ENCODE results near the gene TICAM1. TPM values are rescaled to one million over a fixed set of nuclear protein-coding genes. Genes with fewer than 3 reads are reported as not detected.

TICAM1 gene
- total and polyA plus RNA-seq, 10 of the 15 experiments (the other 5 are each of a cell fraction or from before 2014, with no cell fraction given) = 0.31 to 31.1 (median 5.3) TPM

- ChIA-PET RAD21 (ENCODE audit: unreplicated experiment) (interaction anchor here (0.7 to 1.5 kb wide), 2 partner anchors 27 to 94 kb away, joined by 3 read pairs; no protein-coding TSS in a partner anchor), SMC1A (ENCODE audit: uncharacterized antibody, unreplicated experiment) (no interaction called here), POLR2A (interaction anchor here (0.6 kb wide), 2 partner anchors 35 to 44 kb away, joined by 3 to 6 read pairs; no protein-coding TSS in a partner anchor), CTCF (interaction anchor here (0.6 to 2.2 kb wide), 7 partner anchors 8 to 214 kb away, joined by 3 to 10 read pairs (median 4); no protein-coding TSS in a partner anchor)
- Histone ChIP-seq H3K36me3 (ENCODE audit: control insufficient read depth in 2 of 2, insufficient read depth in 2 of 2, low read length in 1 of 2) (peaks cover 5 to 26% of the 10 kb centered on the region in 2 experiments; a peak in 3 of 4 replicates), H3K4me1 (ENCODE audit: control insufficient read depth, insufficient read depth, low read length) (peaks cover 11% of the 10 kb centered on the region), H3K9ac (ENCODE audit: control insufficient read depth, insufficient read depth, low read length) (no peak overlapping the region), H3K4me3 (no peak overlapping the region), H4K20me1 (ENCODE audit: control insufficient read depth, insufficient read depth) (no peaks in the 10 kb centered on the region), H2AFZ (ENCODE audit: control insufficient read depth, low read depth, low read length) (no peak overlapping the region), H3K4me2 (ENCODE audit: control insufficient read depth, insufficient read depth) (no peak overlapping the region), H3K79me2 (ENCODE audit: control insufficient read depth, insufficient read depth, low read length) (peaks cover 6% of the 10 kb centered on the region), H3K9me3 (replicated peaks; ENCODE audit: control insufficient read depth, insufficient read depth, low read length) (no peaks in the 10 kb centered on the region; the same call in 2 of the 3 replicates), H3K27me3 (replicated peaks in 1 of 2; ENCODE audit: control insufficient read depth in 2 of 2, insufficient read depth in 2 of 2, low read length in 1 of 2) (no peaks in the 10 kb centered on the region), H3K27ac (ENCODE audit: control insufficient read depth, insufficient read depth) (no peak overlapping the region)
- ATAC-seq (no peak), DNase-seq (ENCODE audit: low read depth, low spot score) (no peak), FAIRE-seq (no peak)
- no TSS peak for BruUV-seq (replicated peaks)
- WGBS (ENCODE audit: insufficient coverage, insufficient replicate concordance, low lambda C conversion rate, missing lambda C conversion rate) = 94% methylated on average over 28 of the region's 32 CpGs
- in situ Hi-C loops (cut with MboI) = no loop called here
- TF ChIP-seq STAT1 (conservative IDR thresholded peaks at IDR 0.05) = no peak
- peak; percentile 33; the same call in 1 of the 2 replicates for TF ChIP-seq POLR2A (IDR thresholded peaks at IDR 0.05; ENCODE audit: low read depth, low read length)
- intact Hi-C loops (cut with micrococcal nuclease; ENCODE audit: unreplicated experiment) = no loop called here
These were observed 13.8 kb downstream of the TICAM1 start for GRCh38 chr19:4817467-4818277.

DNA sequence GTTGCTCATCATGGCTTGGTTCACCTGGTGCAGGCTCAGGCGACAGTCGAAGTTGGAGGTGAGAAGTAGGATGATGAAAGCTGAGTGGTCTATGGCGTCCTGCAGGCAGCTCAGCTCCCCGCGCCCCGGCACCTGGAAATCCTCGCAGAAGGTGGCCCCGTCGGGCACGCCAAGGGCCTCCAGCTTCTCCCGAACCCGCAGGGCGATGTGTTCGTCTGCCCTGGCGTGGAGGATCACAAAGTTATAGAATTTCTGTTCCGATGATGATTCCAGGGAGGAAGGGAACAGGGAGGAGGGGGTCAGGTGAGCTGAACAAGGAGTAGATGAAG lies 14.6 kb downstream of the TICAM1 start:
- no peak overlapping the region for H3K27ac ChIP-seq (ENCODE audit: control insufficient read depth, insufficient read depth)
- no peak for DNase-seq (ENCODE audit: low read depth, low spot score)
- ChIA-PET POLR2A (interaction anchor here (0.6 to 0.8 kb wide), 2 partner anchors 36 to 95 kb away, joined by 4 to 6 read pairs; no protein-coding TSS in a partner anchor), CTCF (interaction anchor here (0.9 to 2.2 kb wide), 3 partner anchors 12 to 95 kb away, joined by 3 to 10 read pairs (median 6); no protein-coding TSS in a partner anchor), SMC1A (ENCODE audit: uncharacterized antibody, unreplicated experiment) (no interaction called here), RAD21 (ENCODE audit: unreplicated experiment) (no interaction called here)
- intact Hi-C loops (cut with micrococcal nuclease; ENCODE audit: unreplicated experiment) = no loop called here
- no peaks in the 10 kb centered on the region for H4K20me1 ChIP-seq (ENCODE audit: control insufficient read depth, insufficient read depth)
- no peak for FAIRE-seq
- no peak overlapping the region for H2AFZ ChIP-seq (ENCODE audit: control insufficient read depth, low read depth, low read length)
- H3K4me1 ChIP-seq (ENCODE audit: control insufficient read depth, insufficient read depth, low read length) = peaks cover 12% of the 10 kb centered on the region
- H3K9me3 ChIP-seq (replicated peaks; ENCODE audit: control insufficient read depth, insufficient read depth, low read length) = no peaks in the 10 kb centered on the region; the same call in 2 of the 3 replicates
- WGBS (ENCODE audit: insufficient coverage, insufficient replicate concordance, low lambda C conversion rate, missing lambda C conversion rate) = 96% methylated on average over 16 of the region's 16 CpGs
- no peak overlapping the region for H3K4me3 ChIP-seq
- no peak overlapping the region for H3K4me2 ChIP-seq (ENCODE audit: control insufficient read depth, insufficient read depth)
- no peaks in the 10 kb centered on the region for H3K27me3 ChIP-seq (replicated peaks in 1 of 2; ENCODE audit: control insufficient read depth in 2 of 2, insufficient read depth in 2 of 2, low read length in 1 of 2)
- TF ChIP-seq STAT1 (conservative IDR thresholded peaks at IDR 0.05) = no peak
- TF ChIP-seq SP1 (IDR thresholded peaks at IDR 0.05; ENCODE audit: low read depth, low read length) = no peak
- TF ChIP-seq POLR2AphosphoS2 (IDR thresholded peaks at IDR 0.05; ENCODE audit: low read depth, low read length) = 0 out of 2 replicates have a peak, but pooled peaks have one; percentile 21
- no peak for TF ChIP-seq ASH2L (IDR thresholded peaks at IDR 0.05; ENCODE audit: borderline replicate concordance, low read depth)
- no peak for TF ChIP-seq EGR1 (IDR thresholded peaks at IDR 0.05; ENCODE audit: borderline replicate concordance in 1 of 2, low read depth in 2 of 2, low read length in 2 of 2)
- BruUV-seq (replicated peaks) = TSS peak; percentile 59
- peaks cover 2% of the 10 kb centered on the region for H3K79me2 ChIP-seq (ENCODE audit: control insufficient read depth, insufficient read depth, low read length)
- H3K9ac ChIP-seq (ENCODE audit: control insufficient read depth, insufficient read depth, low read length) = no peak overlapping the region
- peaks cover 5 to 25% of the 10 kb centered on the region in 2 experiments; a peak in 3 of 4 replicates for H3K36me3 ChIP-seq (ENCODE audit: control insufficient read depth in 2 of 2, insufficient read depth in 2 of 2, low read length in 1 of 2)
- in situ Hi-C loops (cut with MboI) = no loop called here
- ATAC-seq = no peak
